Neural cell (in vitro differentiated cells): ENCODE measurements around the gene GMPPA. TPM values are rescaled to one million over a fixed set of nuclear protein-coding genes. Genes with fewer than 3 reads are reported as not detected.

ENCODE experiments used
- H2AFZ ChIP-seq: fragments of 200-600, 300-800 bp; sonication (generic), shearing (Covaris generic); 2 replicates; pipeline ENCODE4 v1.6.0; 2014; ENCODE audit warnings: low read depth, mild to moderate bottlenecking, antibody characterized with exemption, low read length, moderate library complexity
- H3F3A ChIP-seq: fragments of 200-600 bp; shearing (Covaris generic); 2 replicates; pipeline ENCODE4 v1.6.1; 2016; ENCODE audit warnings: mild to moderate bottlenecking, moderate library complexity, mixed read lengths, antibody characterized with exemption, low read length; ENCODE audit not compliant: insufficient read depth, poor library complexity, severe bottlenecking
- H3K27ac ChIP-seq: fragments of 200-600, 300-800 bp; sonication (generic), shearing (Covaris generic); 2 replicates; pipeline ENCODE4 v1.5.1; 2014; ENCODE audit warnings: mild to moderate bottlenecking, low read length, moderate library complexity
- H3K27me3 ChIP-seq: fragments of 300-800, 200-600 bp; sonication (generic), shearing (Covaris generic); 2 replicates; pipeline ENCODE4 v1.6.0; 2014; ENCODE audit warnings: mild to moderate bottlenecking, low read depth, low read length, moderate library complexity; ENCODE audit not compliant: insufficient read depth
- H3K36me3 ChIP-seq: fragments of 300-800, 200-600 bp; sonication (generic), shearing (Covaris generic); 2 replicates; pipeline ENCODE4 v1.5.1; 2014; ENCODE audit warnings: mild to moderate bottlenecking, antibody characterized with exemption, low read length, moderate library complexity; ENCODE audit not compliant: insufficient read depth
- H3K4me2 ChIP-seq: fragments of 300-800, 200-600 bp; sonication (generic), shearing (Covaris generic); 2 replicates; pipeline ENCODE4 v1.6.0; 2014; ENCODE audit warnings: mild to moderate bottlenecking, low read length
- H3K4me3 ChIP-seq: fragments of 300-800, 200-600 bp; sonication (generic), shearing (Covaris generic); 2 replicates; pipeline ENCODE4 v1.5.1; 2014; ENCODE audit warnings: mild to moderate bottlenecking, low read length, moderate library complexity
- H3K79me2 ChIP-seq: fragments of 200-600 bp; shearing (Covaris generic); replicated peaks from 2 replicates; pipeline ENCODE4 v1.6.0; 2014; ENCODE audit warnings: mild to moderate bottlenecking, low read length, moderate library complexity; ENCODE audit not compliant: insufficient read depth
- H3K9ac ChIP-seq: fragments of 300-800, 200-600 bp; sonication (generic), shearing (Covaris generic); 2 replicates; pipeline ENCODE4 v1.6.1; 2016; ENCODE audit warnings: mild to moderate bottlenecking, low read length, mixed read lengths
- H3K9me2 ChIP-seq: fragments of 200-600 bp; shearing (Covaris generic); 2 replicates; pipeline ENCODE4 v1.6.1; 2016; ENCODE audit warnings: mild to moderate bottlenecking, low read length, mixed read lengths; ENCODE audit not compliant: insufficient read depth
- H3K9me3 ChIP-seq: fragments of 200-600, 300-800 bp; sonication (generic), shearing (Covaris generic); 2 replicates; pipeline ENCODE4 v1.6.1; 2016; ENCODE audit warnings: mild to moderate bottlenecking, mixed run types, low read length, moderate library complexity, mixed read lengths
- H4K20me1 ChIP-seq: fragments of 200-600 bp; shearing (Covaris generic); 2 replicates; pipeline ENCODE4 v1.6.1; 2016; ENCODE audit warnings: mild to moderate bottlenecking, mixed run types; ENCODE audit not compliant: insufficient read depth
- CTCF ChIP-seq: fragments of 450-650 bp; IDR thresholded peaks from 2 replicates; pipeline ENCODE4 v1.5.1; 2014; ENCODE audit warnings: antibody characterized with exemption, mild to moderate bottlenecking, moderate library complexity; ENCODE audit not compliant: poor library complexity, severe bottlenecking
- EP300 ChIP-seq: fragments of 450-650 bp; conservative IDR thresholded peaks from 2 replicates; pipeline ENCODE4 v1.6.1; 2014; ENCODE audit warnings: antibody characterized with exemption, mild to moderate bottlenecking, moderate library complexity; ENCODE audit not compliant: poor library complexity, severe bottlenecking
- EZH2 ChIP-seq: fragments of 200-600, 300-800 bp; shearing (Covaris generic), sonication (generic); IDR thresholded peaks from 2 replicates; pipeline ENCODE4 v1.6.1; 2014; ENCODE audit warnings: antibody characterized with exemption, low read length, borderline replicate concordance, mild to moderate bottlenecking; ENCODE audit not compliant: insufficient read depth, poor library complexity, severe bottlenecking
- MXI1 ChIP-seq: fragments of 450-650 bp; conservative IDR thresholded peaks from 2 replicates; pipeline ENCODE4 v1.6.1; 2014; ENCODE audit warnings: antibody characterized with exemption, mild to moderate bottlenecking; ENCODE audit not compliant: poor library complexity, severe bottlenecking
- POLR2AphosphoS5 ChIP-seq: IDR thresholded peaks from 2 replicates; pipeline ENCODE4 v1.6.1; 2012
- RAD21 ChIP-seq: fragments of 450-650 bp; conservative IDR thresholded peaks from 2 replicates; pipeline ENCODE4 v1.6.1; 2014; ENCODE audit warnings: antibody characterized with exemption, mild to moderate bottlenecking, moderate library complexity
- REST ChIP-seq: IDR thresholded peaks from 2 replicates; pipeline ENCODE4 v1.6.1; 2012; ENCODE audit warnings: borderline replicate concordance
- SMC3 ChIP-seq: fragments of 450-650 bp; conservative IDR thresholded peaks from 2 replicates; pipeline ENCODE4 v1.6.1; 2014; ENCODE audit warnings: antibody characterized with exemption, mild to moderate bottlenecking, moderate library complexity; ENCODE audit not compliant: poor library complexity
- TAF1 ChIP-seq: IDR thresholded peaks from 2 replicates; pipeline ENCODE4 v1.6.1; 2012; ENCODE audit warnings: low read depth
- polyA plus RNA-seq: library from polyadenylated mRNA; depleted of rRNA; stranded (reverse); fragments of >200 nt; gene quantifications from 2 replicates; pipeline ENCODE4 v1.2.3, GENCODE V29; 2014

GMPPA gene
- polyA plus RNA-seq, 1 donor from 2014 or later = 20.4 TPM

- no peak overlapping the region for H3K9ac ChIP-seq
- H3K4me2 ChIP-seq = no peak overlapping the region
- no peaks in the 10 kb centered on the region for H3K36me3 ChIP-seq
- H3K27ac ChIP-seq = no peak overlapping the region
- no peaks in the 10 kb centered on the region for H3K9me3 ChIP-seq
- no peak overlapping the region for H3K4me3 ChIP-seq
- no peak overlapping the region for H2AFZ ChIP-seq
- H3K9me2 ChIP-seq = no peaks in the 10 kb centered on the region
- no peaks in the 10 kb centered on the region for H3F3A ChIP-seq
- no peak for TF ChIP-seq POLR2AphosphoS5
- no peak for TF ChIP-seq SMC3
- no peak for TF ChIP-seq REST
- H3K27me3 ChIP-seq = peaks cover 49% of the 10 kb centered on the region
- no peaks in the 10 kb centered on the region for H4K20me1 ChIP-seq
- no peaks in the 10 kb centered on the region for H3K79me2 ChIP-seq
Measured at GRCh38 chr2:219491278-219491963, 7.3 kb upstream of the GMPPA start.

GRCh38 chr2:219492575-219492974 is 6.1 kb upstream of the GMPPA start:
- H3K4me3 ChIP-seq = no peak overlapping the region
- H4K20me1 ChIP-seq = no peaks in the 10 kb centered on the region
- peaks cover 53% of the 10 kb centered on the region for H3K27me3 ChIP-seq

More at GRCh38 chr2:219492575-219492974, 6.1 kb upstream of the GMPPA start:
- Histone ChIP-seq H3K36me3 (no peaks in the 10 kb centered on the region), H3F3A (no peaks in the 10 kb centered on the region), H2AFZ (no peak overlapping the region), H3K79me2 (no peaks in the 10 kb centered on the region), H3K27ac (no peak overlapping the region), H3K9me2 (no peaks in the 10 kb centered on the region), H3K9me3 (no peaks in the 10 kb centered on the region), H3K4me2 (no peak overlapping the region), H3K9ac (no peak overlapping the region)
- TF ChIP-seq SMC3 = no peak
- no peak for TF ChIP-seq RAD21
- no peak for TF ChIP-seq REST
- TF ChIP-seq POLR2AphosphoS5 = no peak
- no peak for TF ChIP-seq EZH2
- TF ChIP-seq MXI1 = no peak
- TF ChIP-seq TAF1 = no peak
- no peak for TF ChIP-seq CTCF
- no peak for TF ChIP-seq EP300
